ENCODE results near the gene ST6GALNAC2.
"Not testable (repeated sequence)": the region's sequence is repeated elsewhere in the genome, so short reads cannot be mapped to it uniquely, and the experiment has no call there.

ST6GALNAC2 gene

GRCh38 chr17:76535788-76536510 lies 49.7 kb downstream of the ST6GALNAC2 start:
- Histone ChIP-seq H3K9me3 (ENCODE audit: control insufficient read depth, insufficient read depth, low read length) (no peaks in the 10 kb centered on the region), H3K9me2 (replicated peaks; ENCODE audit: control insufficient read depth, low read length) (no peaks in the 10 kb centered on the region), H3F3A (ENCODE audit: control insufficient read depth, insufficient read depth) (no peaks in the 10 kb centered on the region), H4K20me1 (ENCODE audit: control insufficient read depth, insufficient read depth, low read depth, low read length) (no peaks in the 10 kb centered on the region), H3K4me1 (ENCODE audit: control insufficient read depth, low read length) (peaks cover 7% of the 10 kb centered on the region), H3K4me3 (ENCODE audit: low read length) (no peak overlapping the region), H3K4me2 (ENCODE audit: low read length) (no peak overlapping the region), H3K27ac (ENCODE audit: low read depth, low read length) (no peak overlapping the region), H3K79me2 (ENCODE audit: control insufficient read depth, low read length) (no peaks in the 10 kb centered on the region), H3K36me3 (ENCODE audit: control insufficient read depth, low read length) (no peaks in the 10 kb centered on the region), H3K27me3 (ENCODE audit: control insufficient read depth, low read length) (peaks cover 14% of the 10 kb centered on the region)
- no peak for TF ChIP-seq EZH2phosphoT487 (IDR thresholded peaks at IDR 0.05; ENCODE audit: borderline replicate concordance, low read length)
- TF ChIP-seq, protein P1, sequence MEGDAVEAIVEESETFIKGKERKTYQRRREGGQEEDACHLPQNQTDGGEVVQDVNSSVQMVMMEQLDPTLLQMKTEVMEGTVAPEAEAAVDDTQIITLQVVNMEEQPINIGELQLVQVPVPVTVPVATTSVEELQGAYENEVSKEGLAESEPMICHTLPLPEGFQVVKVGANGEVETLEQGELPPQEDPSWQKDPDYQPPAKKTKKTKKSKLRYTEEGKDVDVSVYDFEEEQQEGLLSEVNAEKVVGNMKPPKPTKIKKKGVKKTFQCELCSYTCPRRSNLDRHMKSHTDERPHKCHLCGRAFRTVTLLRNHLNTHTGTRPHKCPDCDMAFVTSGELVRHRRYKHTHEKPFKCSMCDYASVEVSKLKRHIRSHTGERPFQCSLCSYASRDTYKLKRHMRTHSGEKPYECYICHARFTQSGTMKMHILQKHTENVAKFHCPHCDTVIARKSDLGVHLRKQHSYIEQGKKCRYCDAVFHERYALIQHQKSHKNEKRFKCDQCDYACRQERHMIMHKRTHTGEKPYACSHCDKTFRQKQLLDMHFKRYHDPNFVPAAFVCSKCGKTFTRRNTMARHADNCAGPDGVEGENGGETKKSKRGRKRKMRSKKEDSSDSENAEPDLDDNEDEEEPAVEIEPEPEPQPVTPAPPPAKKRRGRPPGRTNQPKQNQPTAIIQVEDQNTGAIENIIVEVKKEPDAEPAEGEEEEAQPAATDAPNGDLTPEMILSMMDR (IDR thresholded peaks at IDR 0.05; ENCODE audit: low read depth, low read length, poor library complexity, severe bottlenecking): no peak

DNA sequence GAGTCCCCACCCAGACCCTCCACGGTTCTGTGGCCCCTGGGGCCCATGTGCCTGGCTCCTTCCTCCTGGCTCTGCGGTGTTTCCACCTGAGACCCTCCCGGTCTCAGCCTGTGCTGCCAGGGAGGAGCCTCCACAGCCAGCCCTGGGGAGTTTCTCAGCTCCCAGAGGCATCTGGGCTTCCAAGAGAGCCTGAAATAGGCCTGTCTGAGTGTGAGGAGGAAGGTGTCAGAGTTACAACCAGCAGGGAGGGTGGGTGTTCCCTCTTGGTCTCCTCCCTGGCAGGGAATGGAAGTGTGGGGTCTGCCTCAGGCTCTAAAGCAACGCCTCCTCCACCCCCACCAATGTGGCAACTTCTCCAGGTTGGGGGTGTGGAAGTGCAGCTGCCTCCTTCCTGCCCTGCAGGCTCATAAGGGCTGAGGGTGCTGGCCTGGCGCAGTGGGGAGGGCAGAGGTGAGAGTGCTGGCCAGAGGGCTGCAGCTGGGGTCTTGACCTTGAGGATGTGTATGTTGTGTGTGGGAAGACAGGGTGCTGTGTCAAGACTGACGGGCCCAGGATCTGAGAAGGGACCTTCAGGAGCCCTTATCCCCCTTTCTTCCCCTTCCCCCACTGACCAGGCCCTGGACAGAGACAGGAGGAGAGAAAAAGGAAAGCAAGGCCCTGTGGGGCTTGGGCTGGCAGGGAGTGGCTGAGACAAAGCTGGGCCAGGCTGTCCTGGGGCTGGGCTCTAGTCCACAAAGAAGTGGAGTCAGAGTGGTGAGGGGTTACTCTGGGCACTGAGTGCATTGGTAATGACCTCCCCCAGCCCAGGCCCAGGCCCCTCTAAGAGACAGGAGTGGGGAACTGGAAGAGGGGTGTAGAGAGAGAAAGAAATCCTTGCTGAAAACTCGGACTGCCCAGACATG lies 50.6 kb downstream of the ST6GALNAC2 start:
- Histone ChIP-seq H3K9me2 (replicated peaks; ENCODE audit: control insufficient read depth, low read length) (no peaks in the 10 kb centered on the region), H3K79me2 (ENCODE audit: control insufficient read depth, low read length) (no peaks in the 10 kb centered on the region), H4K20me1 (ENCODE audit: control insufficient read depth, insufficient read depth, low read depth, low read length) (no peaks in the 10 kb centered on the region), H3K4me1 (ENCODE audit: control insufficient read depth, low read length) (no peaks in the 10 kb centered on the region), H3K9me3 (ENCODE audit: control insufficient read depth, insufficient read depth, low read length) (no peaks in the 10 kb centered on the region), H3K4me2 (ENCODE audit: low read length) (no peak overlapping the region), H3K36me3 (ENCODE audit: control insufficient read depth, low read length) (no peaks in the 10 kb centered on the region), H3K4me3 (ENCODE audit: low read length) (no peak overlapping the region), H3F3A (ENCODE audit: control insufficient read depth, insufficient read depth) (no peaks in the 10 kb centered on the region), H3K27me3 (ENCODE audit: control insufficient read depth, low read length) (peaks cover 14% of the 10 kb centered on the region), H3K27ac (ENCODE audit: low read depth, low read length) (no peak overlapping the region)
- TF ChIP-seq, protein P1 (IDR thresholded peaks at IDR 0.05; ENCODE audit: low read depth, low read length, poor library complexity, severe bottlenecking): no peak
- no peak for TF ChIP-seq EZH2phosphoT487 (IDR thresholded peaks at IDR 0.05; ENCODE audit: borderline replicate concordance, low read length)

- not testable (repeated sequence) for H3K27me3 ChIP-seq (ENCODE audit: control insufficient read depth, low read length); H3K27ac ChIP-seq (ENCODE audit: low read depth, low read length); H3K36me3 ChIP-seq (ENCODE audit: control insufficient read depth, low read length)
Observed at GRCh38 chr17:76533640-76534359, 51.9 kb downstream of the ST6GALNAC2 start.

More at GRCh38 chr17:76533640-76534359, 51.9 kb downstream of the ST6GALNAC2 start:
- H3K4me2 ChIP-seq (ENCODE audit: low read length); H3F3A ChIP-seq (ENCODE audit: control insufficient read depth, insufficient read depth); H3K9me2 ChIP-seq (replicated peaks; ENCODE audit: control insufficient read depth, low read length); H3K4me3 ChIP-seq (ENCODE audit: low read length); H4K20me1 ChIP-seq (ENCODE audit: control insufficient read depth, insufficient read depth, low read depth, low read length); H3K79me2 ChIP-seq (ENCODE audit: control insufficient read depth, low read length); H3K9me3 ChIP-seq (ENCODE audit: control insufficient read depth, insufficient read depth, low read length): not testable (repeated sequence)
- peaks cover 11% of the 10 kb centered on the region for H3K4me1 ChIP-seq (ENCODE audit: control insufficient read depth, low read length)
